8988T (cell line): ENCODE results near the gene TMEM127.
"Not testable (repeated sequence)": the region's sequence is repeated elsewhere in the genome, so short reads cannot be mapped to it uniquely, and the experiment has no call there.

Experiments used
- DNase-seq: peaks from one replicate; pipeline ENCODE4 v3.0.0; 2011

TMEM127 gene, protein sequence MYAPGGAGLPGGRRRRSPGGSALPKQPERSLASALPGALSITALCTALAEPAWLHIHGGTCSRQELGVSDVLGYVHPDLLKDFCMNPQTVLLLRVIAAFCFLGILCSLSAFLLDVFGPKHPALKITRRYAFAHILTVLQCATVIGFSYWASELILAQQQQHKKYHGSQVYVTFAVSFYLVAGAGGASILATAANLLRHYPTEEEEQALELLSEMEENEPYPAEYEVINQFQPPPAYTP

DNA sequence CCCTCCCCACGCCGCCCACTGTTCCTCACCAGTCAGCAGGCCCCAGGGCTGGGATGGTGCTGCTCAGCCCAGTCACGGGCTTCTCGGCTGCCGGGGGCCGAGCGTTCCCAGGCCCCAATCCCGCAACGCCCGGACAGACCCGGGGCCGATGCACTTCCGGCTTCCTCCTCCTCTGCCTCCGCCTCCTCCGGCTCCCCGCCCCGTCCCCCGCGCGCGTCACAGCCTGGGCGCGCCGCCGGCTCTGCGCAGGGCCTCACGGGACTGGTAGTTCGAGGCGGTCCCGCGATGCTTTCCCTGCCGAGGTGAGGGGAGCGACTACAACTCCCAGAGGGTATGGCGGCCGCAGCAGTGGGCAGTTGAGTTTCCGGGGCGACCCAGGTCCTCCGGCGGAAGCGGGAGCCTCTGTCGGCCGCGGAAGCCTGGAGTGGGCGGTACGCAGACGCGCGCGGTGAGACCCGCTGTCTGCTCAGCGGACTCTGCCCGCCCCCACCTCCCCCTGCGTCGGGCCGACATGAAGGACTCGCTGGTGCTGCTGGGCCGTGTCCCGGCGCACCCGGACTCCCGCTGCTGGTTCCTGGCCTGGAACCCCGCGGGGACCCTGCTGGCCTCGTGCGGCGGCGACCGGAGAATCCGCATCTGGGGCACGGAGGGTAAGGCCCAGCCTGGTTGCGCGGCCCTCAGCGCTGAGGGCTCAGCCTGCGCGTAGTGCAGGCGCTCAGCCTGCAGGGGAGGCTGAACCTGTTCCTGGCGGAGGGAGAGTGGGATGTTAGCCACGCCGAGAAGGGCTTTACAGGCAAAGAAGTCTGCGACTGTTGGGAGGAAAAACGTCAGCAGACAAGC, at the start of gene TMEM127, which contains the start of gene CIAO1:
Gene TMEM127 (minus strand): TSS at position 158 of the 840 bp plus-strand sequence. CDS start 616 bp downstream, outside the sequence.
Gene CIAO1 (plus strand): TSS at position 386 of the 840 bp plus-strand sequence. CDS start 126 bp downstream, at position 512.
- peak; percentile 96 for DNase-seq

DNA sequence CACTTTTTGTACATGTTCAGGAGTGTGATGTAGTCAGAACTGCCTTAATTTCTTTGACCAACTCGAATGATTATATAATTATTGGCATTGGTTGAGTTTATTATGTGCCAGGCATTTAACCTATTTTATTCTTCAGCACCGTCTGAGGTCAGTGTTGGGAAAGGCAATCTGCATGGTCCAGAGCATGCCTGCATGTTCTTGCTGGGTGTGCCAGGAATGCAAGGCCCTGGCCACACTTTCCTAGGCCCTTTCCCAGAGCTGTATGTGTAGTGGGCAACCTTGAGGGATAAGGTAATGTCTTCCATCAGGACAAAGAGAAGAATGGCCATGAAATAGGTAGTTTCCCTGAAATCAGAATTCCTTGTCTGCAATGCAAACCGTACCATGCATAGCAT, 49.2 kb upstream of the TMEM127 start:
- DNase-seq: no peak

DNA sequence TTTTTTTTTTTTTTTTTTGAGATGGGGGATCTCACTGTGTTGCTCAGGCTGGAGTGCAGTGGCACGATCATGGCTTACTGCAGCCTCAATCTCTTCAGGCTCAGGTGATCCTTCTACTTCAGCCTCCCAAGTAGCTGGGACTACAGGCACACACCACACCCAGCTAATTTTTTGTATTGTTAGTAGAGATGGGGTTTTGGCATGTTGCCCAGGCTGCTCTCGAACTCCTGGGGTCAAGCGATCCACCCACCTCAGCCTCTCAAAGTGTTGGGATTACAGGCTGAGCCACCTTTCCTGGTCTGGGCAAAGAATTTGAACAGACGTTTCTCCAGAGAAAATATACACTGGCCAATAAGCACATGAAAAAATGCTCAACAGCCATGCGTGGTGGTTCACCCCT, 42.5 kb upstream of the TMEM127 start:
- no peak for DNase-seq

- no peak for DNase-seq
Observed at GRCh38 chr2:96306370-96306769, 40.6 kb upstream of the TMEM127 start.

- no peak for DNase-seq
Observed at GRCh38 chr2:96305979-96306308, 40.1 kb upstream of the TMEM127 start.

DNA sequence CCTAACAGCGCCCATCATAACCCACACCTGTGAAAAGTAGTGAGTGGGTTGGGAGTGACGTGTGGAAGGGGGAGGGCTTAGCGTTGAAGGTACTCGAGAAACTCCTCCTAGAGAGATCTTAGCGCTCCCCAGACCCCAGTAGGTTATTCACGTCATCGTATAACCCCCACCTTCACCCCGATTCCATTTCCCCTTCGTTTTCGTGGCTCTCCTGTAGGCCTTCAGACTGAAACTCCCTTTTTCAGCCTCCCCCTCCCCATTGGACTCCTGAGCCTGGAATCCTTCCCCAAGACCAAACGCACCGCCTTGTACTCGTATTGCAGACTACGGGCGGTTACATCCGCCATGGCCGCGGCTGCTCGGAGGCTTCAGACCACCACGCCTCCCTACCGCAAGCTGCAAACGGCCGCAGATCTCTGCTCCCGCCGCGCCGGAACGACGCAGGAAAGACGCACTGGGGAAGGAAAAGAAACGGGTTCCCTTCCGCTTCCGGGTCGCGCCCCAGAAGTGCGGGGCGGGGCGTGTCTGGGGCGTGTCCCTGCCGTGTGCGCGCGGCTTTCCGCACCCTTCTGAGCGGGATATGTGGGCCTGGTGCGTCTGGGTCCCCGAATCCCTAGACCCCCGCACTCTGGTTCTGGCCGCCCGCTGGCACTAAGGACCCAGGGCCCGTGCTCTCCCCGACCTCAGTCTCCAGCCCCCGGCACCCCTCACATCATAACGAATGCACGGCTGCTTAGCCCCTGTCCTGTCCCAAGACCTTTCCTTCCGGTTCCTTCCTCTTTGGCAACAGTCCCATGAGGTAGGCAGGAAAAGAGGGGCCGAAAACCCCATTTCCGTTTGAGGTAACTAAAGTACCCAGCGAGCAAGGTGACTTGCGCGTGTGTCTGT, 39.5 kb upstream of the TMEM127 start, which contains the start of gene SNRNP200:
Gene SNRNP200 (minus strand): TSS at position 456 of the 888 bp plus-strand sequence. CDS start 109 bp downstream, at position 347.
- DNase-seq: no peak

GRCh38 chr2:96304606-96305005, 38.8 kb upstream of the TMEM127 start:
- DNase-seq: no peak

GRCh38 chr2:96301865-96302264, 36.1 kb upstream of the TMEM127 start:
- DNase-seq: no peak

- DNase-seq: no peak
Observed at GRCh38 chr2:96296925-96297324, 31.1 kb upstream of the TMEM127 start.

- DNase-seq: not testable (repeated sequence)
Observed at GRCh38 chr2:96294271-96294670, 28.5 kb upstream of the TMEM127 start.

GRCh38 chr2:96291751-96292150, 26.0 kb upstream of the TMEM127 start:
- DNase-seq: no peak

GRCh38 chr2:96287273-96287856, 21.6 kb upstream of the TMEM127 start:
- no peak for DNase-seq

DNA sequence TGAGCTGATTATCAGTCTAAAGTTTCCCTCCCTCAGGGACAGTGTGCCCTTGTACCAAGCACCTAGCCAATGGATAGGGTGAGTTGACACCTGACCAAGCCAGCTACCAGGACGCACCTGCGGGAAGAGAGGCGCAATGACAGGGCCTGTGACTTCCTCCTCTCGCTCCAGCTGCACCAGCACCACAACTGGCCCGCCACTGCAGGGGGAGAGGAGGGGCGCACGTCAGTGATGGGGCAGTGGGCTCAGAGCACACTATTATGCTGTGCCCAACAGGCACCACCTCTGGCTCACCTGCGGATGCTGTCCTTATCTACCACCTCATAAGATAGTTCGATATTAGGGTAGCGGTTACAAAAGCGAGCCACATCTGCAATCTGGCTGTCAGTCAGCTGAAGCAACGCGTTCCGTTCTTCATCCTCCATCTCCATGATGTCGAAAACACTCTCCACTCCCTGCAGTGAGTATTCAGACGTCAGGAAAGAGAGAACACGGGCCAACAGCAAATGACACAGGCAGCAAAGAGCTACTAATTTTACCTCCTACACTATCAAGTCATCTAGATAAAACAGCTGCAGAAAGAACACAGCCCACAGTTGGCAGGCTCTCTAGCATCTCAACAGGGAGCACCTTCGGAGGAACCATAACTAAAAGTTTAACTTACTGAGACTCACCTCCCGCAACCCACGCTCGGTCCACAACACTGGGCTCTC, 11.1 kb upstream of the TMEM127 start:
- DNase-seq: no peak

- no peak for DNase-seq
Observed at GRCh38 chr2:96274355-96275056, 8.7 kb upstream of the TMEM127 start.

DNA sequence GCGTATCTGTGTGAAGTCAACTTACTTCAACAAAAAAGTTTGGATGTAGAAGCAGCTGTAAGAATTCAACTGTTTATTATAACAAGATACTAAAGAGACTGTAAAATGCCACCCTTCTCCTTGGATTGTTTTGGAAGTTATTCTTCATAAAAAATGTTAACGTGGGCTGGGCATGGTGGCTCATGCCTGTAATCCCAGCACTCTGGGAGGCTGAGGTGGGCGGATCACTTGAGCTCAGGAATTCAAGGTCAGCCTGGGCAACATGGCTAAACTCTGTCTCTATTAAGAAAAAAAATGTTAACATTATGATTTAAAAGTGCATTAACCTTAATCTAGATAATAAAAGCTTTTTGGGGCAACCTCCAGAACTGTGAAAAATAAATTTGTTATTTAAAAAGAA, 8.0 kb upstream of the TMEM127 start:
- no peak for DNase-seq

- no peak for DNase-seq
Observed at GRCh38 chr2:96271995-96272394, 6.2 kb upstream of the TMEM127 start.

- DNase-seq: peak; percentile 46
Observed at GRCh38 chr2:96267159-96267971, 1.6 kb upstream of the TMEM127 start.

GRCh38 chr2:96265349-96265839, 403 bp downstream of the TMEM127 start:
- peak; percentile 55 for DNase-seq

- peak; percentile 41 for DNase-seq
Observed at GRCh38 chr2:96264656-96265348, 995 bp downstream of the TMEM127 start.

- DNase-seq: no peak
Observed at GRCh38 chr2:96264086-96264485, 1.7 kb downstream of the TMEM127 start.
